DOHH2 (cell line): Measurements from ENCODE around the gene GPC5.
"Not testable (repeated sequence)": the region's sequence is repeated elsewhere in the genome, so short reads cannot be mapped to it uniquely, and the experiment has no call there.

Experiments used
- H3F3A ChIP-seq: fragments of 200-600 bp; sonication (generic), shearing (Covaris generic); 2 replicates; pipeline ENCODE4 v1.6.0; 2016; ENCODE audit warnings: antibody characterized with exemption, mild to moderate bottlenecking; ENCODE audit not compliant: control insufficient read depth, insufficient read depth
- H3K27ac ChIP-seq: fragments of 200-600 bp; sonication (generic); 2 replicates; pipeline ENCODE4 v1.5.1; 2014; ENCODE audit warnings: low read depth, mild to moderate bottlenecking, low read length, moderate library complexity
- H3K27me3 ChIP-seq: fragments of 200-600 bp; sonication (generic); 2 replicates; pipeline ENCODE4 v1.6.1; 2014; ENCODE audit warnings: mild to moderate bottlenecking, low read length, mixed read lengths; ENCODE audit not compliant: control insufficient read depth
- H3K36me3 ChIP-seq: fragments of 200-600 bp; sonication (generic); 2 replicates; pipeline ENCODE4 v1.6.1; 2014; ENCODE audit warnings: mild to moderate bottlenecking, low read length, moderate library complexity, mixed read lengths; ENCODE audit not compliant: control insufficient read depth
- H3K4me1 ChIP-seq: fragments of 200-600 bp; sonication (generic); 2 replicates; pipeline ENCODE4 v1.6.1; 2014; ENCODE audit warnings: mild to moderate bottlenecking, low read length, mixed read lengths; ENCODE audit not compliant: control insufficient read depth
- H3K4me2 ChIP-seq: fragments of 200-600 bp; sonication (generic); 2 replicates; pipeline ENCODE4 v1.6.0; 2014; ENCODE audit warnings: mild to moderate bottlenecking, low read length, moderate library complexity
- H3K4me3 ChIP-seq: fragments of 200-600 bp; sonication (generic); 2 replicates; pipeline ENCODE4 v1.5.1; 2014; ENCODE audit warnings: mild to moderate bottlenecking, low read length, mixed read lengths
- H3K79me2 ChIP-seq: fragments of 200-600 bp; sonication (generic); 2 replicates; pipeline ENCODE4 v1.6.1; 2014; ENCODE audit warnings: mild to moderate bottlenecking, low read length, mixed read lengths; ENCODE audit not compliant: control insufficient read depth
- H3K9me2 ChIP-seq: fragments of 200-600 bp; sonication (generic); replicated peaks from 2 replicates; pipeline ENCODE4 v1.6.1; 2014; ENCODE audit warnings: mild to moderate bottlenecking, low read length, mixed read lengths; ENCODE audit not compliant: control insufficient read depth
- H3K9me3 ChIP-seq: fragments of 200-600 bp; sonication (generic); 2 replicates; pipeline ENCODE4 v1.6.1; 2014; ENCODE audit warnings: antibody characterized with exemption, low read length, mixed read lengths; ENCODE audit not compliant: control insufficient read depth, insufficient read depth
- H4K20me1 ChIP-seq: fragments of 200-600 bp; sonication (generic); 2 replicates; pipeline ENCODE4 v1.6.0; 2014; ENCODE audit warnings: low read depth, mild to moderate bottlenecking, antibody characterized with exemption, low read length, moderate library complexity; ENCODE audit not compliant: control insufficient read depth, insufficient read depth
- EZH2phosphoT487 ChIP-seq: fragments of 200-600 bp; sonication (generic); IDR thresholded peaks from 2 replicates; pipeline ENCODE4 v1.6.1; 2017; ENCODE audit warnings: borderline replicate concordance, mild to moderate bottlenecking, antibody characterized with exemption, low read length, moderate library complexity, mixed read lengths
- TF ChIP-seq, protein P1 (sequence below): fragments of 200-600 bp; sonication (generic); IDR thresholded peaks from one replicate; pipeline ENCODE4 v1.5.1; 2014; ENCODE audit warnings: antibody characterized with exemption, mild to moderate bottlenecking, low read depth, low read length; ENCODE audit not compliant: poor library complexity, severe bottlenecking

Gene GPC5

DNA sequence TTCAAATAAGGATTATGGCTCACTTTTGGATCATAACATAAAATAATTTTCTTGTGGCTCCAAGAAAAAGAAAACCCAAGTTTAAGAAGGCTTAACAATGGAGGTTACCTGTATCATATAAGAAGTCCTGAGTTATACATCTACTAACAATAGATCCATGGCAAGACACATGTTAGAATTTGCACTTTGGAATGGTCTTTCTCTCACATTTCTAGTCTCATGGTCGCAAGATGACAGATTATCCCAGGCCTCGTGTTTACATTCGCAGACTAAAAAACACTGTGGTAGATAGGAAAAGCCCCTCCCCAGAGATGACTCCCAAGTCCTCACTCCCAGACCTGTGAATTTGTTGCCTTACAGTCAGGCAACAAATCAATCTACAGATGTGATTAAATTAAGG is 1082.0 kb downstream of the GPC5 start:
- Histone ChIP-seq H3K4me3 (no peak overlapping the region), H3K9me2 (no peaks in the 10 kb centered on the region), H3K9me3 (no peaks in the 10 kb centered on the region; the same call in 1 of the 2 replicates)

DNA sequence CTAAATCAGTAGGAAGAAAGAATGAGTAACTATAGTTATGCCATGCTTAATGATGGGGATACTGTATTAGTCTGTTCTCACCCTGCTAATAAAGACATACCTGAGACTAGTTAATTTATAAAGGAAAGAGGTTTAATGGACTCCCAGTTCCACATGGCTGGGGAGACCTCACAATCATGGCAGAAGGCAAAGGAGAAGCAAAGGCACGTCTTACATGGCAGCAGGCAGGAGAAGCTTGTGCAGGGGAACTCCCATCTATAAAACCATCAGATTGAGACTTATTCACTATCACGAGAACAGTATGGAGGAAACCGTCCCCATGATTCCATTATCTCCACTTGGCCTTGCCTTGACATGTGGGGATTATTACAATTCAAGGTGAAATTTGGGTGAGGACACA is 1084.4 kb downstream of the GPC5 start:
- not testable (repeated sequence) for H3K36me3 ChIP-seq, H3K27ac ChIP-seq, H4K20me1 ChIP-seq, H3F3A ChIP-seq, H3K4me2 ChIP-seq, H3K4me1 ChIP-seq, H3K27me3 ChIP-seq, H3K9me3 ChIP-seq, H3K4me3 ChIP-seq, H3K79me2 ChIP-seq, H3K9me2 ChIP-seq

More for the DNA sequence above, 1082.0 kb downstream of the GPC5 start:
- no peaks in the 10 kb centered on the region for H3K79me2 ChIP-seq
- H3F3A ChIP-seq = no peaks in the 10 kb centered on the region
- H4K20me1 ChIP-seq = no peaks in the 10 kb centered on the region
- no peaks in the 10 kb centered on the region for H3K27me3 ChIP-seq
- H3K36me3 ChIP-seq = no peaks in the 10 kb centered on the region
- H3K4me1 ChIP-seq = no peaks in the 10 kb centered on the region
- H3K27ac ChIP-seq = no peak overlapping the region
- TF ChIP-seq EZH2phosphoT487 = no peak
- TF ChIP-seq, protein P1, sequence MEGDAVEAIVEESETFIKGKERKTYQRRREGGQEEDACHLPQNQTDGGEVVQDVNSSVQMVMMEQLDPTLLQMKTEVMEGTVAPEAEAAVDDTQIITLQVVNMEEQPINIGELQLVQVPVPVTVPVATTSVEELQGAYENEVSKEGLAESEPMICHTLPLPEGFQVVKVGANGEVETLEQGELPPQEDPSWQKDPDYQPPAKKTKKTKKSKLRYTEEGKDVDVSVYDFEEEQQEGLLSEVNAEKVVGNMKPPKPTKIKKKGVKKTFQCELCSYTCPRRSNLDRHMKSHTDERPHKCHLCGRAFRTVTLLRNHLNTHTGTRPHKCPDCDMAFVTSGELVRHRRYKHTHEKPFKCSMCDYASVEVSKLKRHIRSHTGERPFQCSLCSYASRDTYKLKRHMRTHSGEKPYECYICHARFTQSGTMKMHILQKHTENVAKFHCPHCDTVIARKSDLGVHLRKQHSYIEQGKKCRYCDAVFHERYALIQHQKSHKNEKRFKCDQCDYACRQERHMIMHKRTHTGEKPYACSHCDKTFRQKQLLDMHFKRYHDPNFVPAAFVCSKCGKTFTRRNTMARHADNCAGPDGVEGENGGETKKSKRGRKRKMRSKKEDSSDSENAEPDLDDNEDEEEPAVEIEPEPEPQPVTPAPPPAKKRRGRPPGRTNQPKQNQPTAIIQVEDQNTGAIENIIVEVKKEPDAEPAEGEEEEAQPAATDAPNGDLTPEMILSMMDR = no peak
- no peak overlapping the region for H3K4me2 ChIP-seq

DNA sequence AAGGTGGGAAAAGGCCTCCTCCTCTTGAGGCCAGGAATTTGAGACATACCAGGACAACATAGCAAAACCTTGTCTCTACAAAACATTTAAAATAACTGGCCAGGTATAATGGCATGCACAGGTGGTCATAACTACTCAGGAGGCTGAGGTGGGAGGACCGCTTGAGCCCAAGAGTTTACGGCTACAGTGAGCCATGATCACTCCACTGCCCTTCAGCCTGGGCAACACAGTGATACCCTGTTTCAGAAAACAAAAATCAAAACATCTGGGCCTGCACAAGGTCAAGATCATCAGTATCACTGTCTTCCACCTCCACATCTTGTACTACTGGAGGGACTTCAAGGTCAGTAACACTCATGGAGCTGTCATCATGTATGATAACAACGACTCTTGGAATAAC is 1085.5 kb downstream of the GPC5 start:
- H3K4me3 ChIP-seq = no peak overlapping the region
- H3K27me3 ChIP-seq = no peaks in the 10 kb centered on the region
- H4K20me1 ChIP-seq = no peaks in the 10 kb centered on the region
- H3K79me2 ChIP-seq = no peaks in the 10 kb centered on the region
- H3K4me2 ChIP-seq = no peak overlapping the region
- H3K4me1 ChIP-seq = no peaks in the 10 kb centered on the region
- TF ChIP-seq EZH2phosphoT487 = no peak
- TF ChIP-seq, protein P1 = no peak
- H3K36me3 ChIP-seq = no peaks in the 10 kb centered on the region
- H3F3A ChIP-seq = no peaks in the 10 kb centered on the region
- no peaks in the 10 kb centered on the region; the same call in 1 of the 2 replicates for H3K9me3 ChIP-seq
- H3K9me2 ChIP-seq = no peaks in the 10 kb centered on the region
- no peak overlapping the region for H3K27ac ChIP-seq

DNA sequence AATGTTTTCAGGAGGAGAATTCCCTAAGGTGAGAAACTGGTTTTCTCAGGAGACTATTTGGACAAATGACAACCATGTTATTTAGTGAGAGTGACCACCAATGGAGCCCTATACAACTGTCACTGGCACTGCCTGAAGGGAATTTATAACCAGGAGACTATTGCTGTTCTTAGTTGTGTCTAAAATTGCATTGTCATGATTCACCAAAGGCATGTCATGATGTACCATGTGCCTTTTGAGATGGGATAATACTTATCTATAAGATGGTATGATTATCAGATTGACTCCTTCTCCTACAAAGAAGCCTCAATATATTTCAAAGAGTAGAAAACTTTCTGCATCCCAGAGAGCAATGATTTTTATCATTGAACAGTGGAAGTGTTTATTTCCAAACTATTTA is 1088.8 kb downstream of the GPC5 start:
- no peaks in the 10 kb centered on the region for H3K36me3 ChIP-seq
- no peaks in the 10 kb centered on the region for H4K20me1 ChIP-seq
- H3K27ac ChIP-seq = no peak overlapping the region
- no peaks in the 10 kb centered on the region for H3K9me2 ChIP-seq
- H3K79me2 ChIP-seq = no peaks in the 10 kb centered on the region
- H3F3A ChIP-seq = no peaks in the 10 kb centered on the region
- TF ChIP-seq, protein P1 = no peak
- no peak for TF ChIP-seq EZH2phosphoT487
- no peak overlapping the region for H3K4me2 ChIP-seq
- H3K9me3 ChIP-seq = no peaks in the 10 kb centered on the region; the same call in 1 of the 2 replicates
- H3K4me3 ChIP-seq = no peak overlapping the region
- no peaks in the 10 kb centered on the region for H3K4me1 ChIP-seq
- no peaks in the 10 kb centered on the region for H3K27me3 ChIP-seq
